ENCODE data around the gene IRAK2.

DNA sequence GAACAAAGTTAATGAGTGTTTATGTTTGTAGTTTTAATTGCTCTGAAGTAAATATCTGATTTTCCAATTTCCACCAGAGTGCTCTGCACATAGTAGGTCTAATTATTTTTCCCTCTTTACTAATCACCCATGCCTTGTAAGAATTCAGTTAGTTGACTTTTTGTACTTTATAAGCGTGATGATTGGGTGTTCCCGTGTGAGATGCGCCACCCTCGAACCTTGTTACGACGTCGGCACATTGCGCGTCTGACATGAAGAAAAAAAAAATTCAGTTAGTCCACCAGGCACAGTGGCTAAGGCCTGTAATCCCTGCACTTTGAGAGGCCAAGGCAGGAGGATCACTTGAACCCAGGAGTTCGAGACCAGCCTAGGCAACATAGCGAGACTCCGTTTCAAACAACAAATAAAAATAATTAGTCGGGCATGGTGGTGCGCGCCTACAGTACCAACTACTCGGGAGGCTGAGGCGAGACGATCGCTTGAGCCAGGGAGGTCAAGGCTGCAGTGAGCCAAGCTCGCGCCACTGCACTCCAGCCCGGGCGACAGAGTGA is 23.6 kb upstream of the IRAK2 start:
- TF ChIP-seq, protein P1, sequence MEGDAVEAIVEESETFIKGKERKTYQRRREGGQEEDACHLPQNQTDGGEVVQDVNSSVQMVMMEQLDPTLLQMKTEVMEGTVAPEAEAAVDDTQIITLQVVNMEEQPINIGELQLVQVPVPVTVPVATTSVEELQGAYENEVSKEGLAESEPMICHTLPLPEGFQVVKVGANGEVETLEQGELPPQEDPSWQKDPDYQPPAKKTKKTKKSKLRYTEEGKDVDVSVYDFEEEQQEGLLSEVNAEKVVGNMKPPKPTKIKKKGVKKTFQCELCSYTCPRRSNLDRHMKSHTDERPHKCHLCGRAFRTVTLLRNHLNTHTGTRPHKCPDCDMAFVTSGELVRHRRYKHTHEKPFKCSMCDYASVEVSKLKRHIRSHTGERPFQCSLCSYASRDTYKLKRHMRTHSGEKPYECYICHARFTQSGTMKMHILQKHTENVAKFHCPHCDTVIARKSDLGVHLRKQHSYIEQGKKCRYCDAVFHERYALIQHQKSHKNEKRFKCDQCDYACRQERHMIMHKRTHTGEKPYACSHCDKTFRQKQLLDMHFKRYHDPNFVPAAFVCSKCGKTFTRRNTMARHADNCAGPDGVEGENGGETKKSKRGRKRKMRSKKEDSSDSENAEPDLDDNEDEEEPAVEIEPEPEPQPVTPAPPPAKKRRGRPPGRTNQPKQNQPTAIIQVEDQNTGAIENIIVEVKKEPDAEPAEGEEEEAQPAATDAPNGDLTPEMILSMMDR (IDR thresholded peaks at IDR 0.05), result no peak
- TF ChIP-seq POLR2AphosphoS5 (IDR thresholded peaks at IDR 0.05; ENCODE audit: low read depth, low read length) (no peak), SIN3A (IDR thresholded peaks at IDR 0.05; ENCODE audit: borderline replicate concordance, insufficient read depth, low read depth, low read length) (no peak), TCF7L2 (IDR thresholded peaks at IDR 0.05; ENCODE audit: low read depth, low read length) (no peak)
- TF ChIP-seq, protein P2, sequence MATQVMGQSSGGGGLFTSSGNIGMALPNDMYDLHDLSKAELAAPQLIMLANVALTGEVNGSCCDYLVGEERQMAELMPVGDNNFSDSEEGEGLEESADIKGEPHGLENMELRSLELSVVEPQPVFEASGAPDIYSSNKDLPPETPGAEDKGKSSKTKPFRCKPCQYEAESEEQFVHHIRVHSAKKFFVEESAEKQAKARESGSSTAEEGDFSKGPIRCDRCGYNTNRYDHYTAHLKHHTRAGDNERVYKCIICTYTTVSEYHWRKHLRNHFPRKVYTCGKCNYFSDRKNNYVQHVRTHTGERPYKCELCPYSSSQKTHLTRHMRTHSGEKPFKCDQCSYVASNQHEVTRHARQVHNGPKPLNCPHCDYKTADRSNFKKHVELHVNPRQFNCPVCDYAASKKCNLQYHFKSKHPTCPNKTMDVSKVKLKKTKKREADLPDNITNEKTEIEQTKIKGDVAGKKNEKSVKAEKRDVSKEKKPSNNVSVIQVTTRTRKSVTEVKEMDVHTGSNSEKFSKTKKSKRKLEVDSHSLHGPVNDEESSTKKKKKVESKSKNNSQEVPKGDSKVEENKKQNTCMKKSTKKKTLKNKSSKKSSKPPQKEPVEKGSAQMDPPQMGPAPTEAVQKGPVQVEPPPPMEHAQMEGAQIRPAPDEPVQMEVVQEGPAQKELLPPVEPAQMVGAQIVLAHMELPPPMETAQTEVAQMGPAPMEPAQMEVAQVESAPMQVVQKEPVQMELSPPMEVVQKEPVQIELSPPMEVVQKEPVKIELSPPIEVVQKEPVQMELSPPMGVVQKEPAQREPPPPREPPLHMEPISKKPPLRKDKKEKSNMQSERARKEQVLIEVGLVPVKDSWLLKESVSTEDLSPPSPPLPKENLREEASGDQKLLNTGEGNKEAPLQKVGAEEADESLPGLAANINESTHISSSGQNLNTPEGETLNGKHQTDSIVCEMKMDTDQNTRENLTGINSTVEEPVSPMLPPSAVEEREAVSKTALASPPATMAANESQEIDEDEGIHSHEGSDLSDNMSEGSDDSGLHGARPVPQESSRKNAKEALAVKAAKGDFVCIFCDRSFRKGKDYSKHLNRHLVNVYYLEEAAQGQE (IDR thresholded peaks at IDR 0.05; ENCODE audit: insufficient read depth in 1 of 2, low read depth in 2 of 2, low read length in 1 of 2), result no peak

All from Panc1 (cell line).